Esophagus muscularis mucosa (tissue), 3 donors: ENCODE measurements around the gene MED31.

Experiments used
- POLR2A ChIP-seq: fragments of 450-650 bp; IDR thresholded peaks from one replicate; pipeline ENCODE4 v1.6.1; 2017; ENCODE audit warnings: antibody characterized with exemption, moderate library complexity, mild to moderate bottlenecking, low read depth
- TF ChIP-seq, protein P1 (sequence below), 3 experiments: fragments of 200-600 bp in 2 of 3; fragments of 450-650 bp in 1 of 3; sonication (generic) in 2 of 3; IDR thresholded peaks; one replicate each; pipeline ENCODE4 v1.5.1; 2017 to 2019; ENCODE audit warnings: antibody characterized with exemption in 3 of 3, mild to moderate bottlenecking in 2 of 3, moderate library complexity in 1 of 3

GRCh38 chr17:6666077-6666521 lies 14.7 kb upstream of the MED31 start:
- TF ChIP-seq, protein P1, sequence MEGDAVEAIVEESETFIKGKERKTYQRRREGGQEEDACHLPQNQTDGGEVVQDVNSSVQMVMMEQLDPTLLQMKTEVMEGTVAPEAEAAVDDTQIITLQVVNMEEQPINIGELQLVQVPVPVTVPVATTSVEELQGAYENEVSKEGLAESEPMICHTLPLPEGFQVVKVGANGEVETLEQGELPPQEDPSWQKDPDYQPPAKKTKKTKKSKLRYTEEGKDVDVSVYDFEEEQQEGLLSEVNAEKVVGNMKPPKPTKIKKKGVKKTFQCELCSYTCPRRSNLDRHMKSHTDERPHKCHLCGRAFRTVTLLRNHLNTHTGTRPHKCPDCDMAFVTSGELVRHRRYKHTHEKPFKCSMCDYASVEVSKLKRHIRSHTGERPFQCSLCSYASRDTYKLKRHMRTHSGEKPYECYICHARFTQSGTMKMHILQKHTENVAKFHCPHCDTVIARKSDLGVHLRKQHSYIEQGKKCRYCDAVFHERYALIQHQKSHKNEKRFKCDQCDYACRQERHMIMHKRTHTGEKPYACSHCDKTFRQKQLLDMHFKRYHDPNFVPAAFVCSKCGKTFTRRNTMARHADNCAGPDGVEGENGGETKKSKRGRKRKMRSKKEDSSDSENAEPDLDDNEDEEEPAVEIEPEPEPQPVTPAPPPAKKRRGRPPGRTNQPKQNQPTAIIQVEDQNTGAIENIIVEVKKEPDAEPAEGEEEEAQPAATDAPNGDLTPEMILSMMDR (IDR thresholded peaks at IDR 0.05): peak; percentile 82 to 92 (median 88)
- TF ChIP-seq POLR2A: no peak
